ENCODE results near the gene P4HA2.
A peak's percentile ranks its signal among the peaks of the same experiment; 100 is the strongest.

The P4HA2 gene

DNA sequence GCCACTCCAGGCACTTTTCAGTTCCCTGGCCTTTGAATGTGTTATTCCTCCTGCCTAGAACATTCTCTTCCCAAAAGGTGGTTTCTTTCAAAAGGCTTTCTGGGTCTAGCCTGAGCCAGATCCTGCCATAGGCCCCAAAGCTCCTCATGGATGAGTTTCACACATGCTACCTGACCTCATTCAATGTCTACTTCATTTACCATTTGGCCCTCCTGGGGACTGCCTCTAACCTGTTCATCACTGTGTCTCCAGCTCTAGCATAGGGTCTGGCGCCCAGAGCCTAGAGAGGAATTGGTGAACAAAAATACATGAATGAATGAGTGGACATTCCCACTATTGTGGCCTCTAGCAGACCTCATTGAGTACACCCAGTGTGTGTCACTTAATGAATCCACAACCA, 5.4 kb upstream of the P4HA2 start:
- ATAC-seq: no peak
- TF ChIP-seq OSR1 (CRISPR knock-in tag; IDR thresholded peaks at IDR 0.05): no peak
- TF ChIP-seq GLIS3 (CRISPR knock-in tag; IDR thresholded peaks at IDR 0.05): no peak
- TF ChIP-seq ZFP3 (CRISPR knock-in tag; IDR thresholded peaks at IDR 0.05): no peak
- no peak for TF ChIP-seq CSDC2 (CRISPR knock-in tag; IDR thresholded peaks at IDR 0.05)
- no peak for TF ChIP-seq TCF4 (CRISPR knock-in tag; IDR thresholded peaks at IDR 0.05; ENCODE audit: borderline replicate concordance)
- TF ChIP-seq ISL1 (CRISPR knock-in tag; IDR thresholded peaks at IDR 0.05): no peak
- TF ChIP-seq PPARA (CRISPR knock-in tag; IDR thresholded peaks at IDR 0.05; ENCODE audit: borderline replicate concordance): no peak
- TF ChIP-seq ZNF565 (CRISPR knock-in tag; conservative IDR thresholded peaks at IDR 0.05; ENCODE audit: low read depth): no peak
- no peak for TF ChIP-seq TOX (CRISPR knock-in tag; IDR thresholded peaks at IDR 0.05; ENCODE audit: borderline replicate concordance)
- no peak for TF ChIP-seq ESRRG (CRISPR knock-in tag; IDR thresholded peaks at IDR 0.05)

DNA sequence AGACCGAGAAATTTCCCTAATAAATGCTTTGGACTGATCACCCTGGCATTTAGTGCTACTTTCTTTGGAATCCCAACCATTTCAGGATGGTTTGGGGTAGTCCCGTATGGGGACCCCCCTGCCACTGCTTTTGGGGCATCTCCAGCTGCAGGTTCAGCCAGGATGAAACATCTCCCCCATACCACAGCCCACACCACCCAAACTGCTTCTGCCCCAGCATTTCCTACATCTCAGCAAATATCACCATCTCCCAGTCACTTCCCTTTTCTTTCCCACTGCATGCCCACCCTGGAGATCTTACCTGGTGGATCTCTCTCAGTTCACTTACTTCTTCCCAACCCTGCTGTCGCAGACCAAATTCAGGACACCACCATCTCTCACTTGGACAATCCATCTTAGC, 4.8 kb upstream of the P4HA2 start:
- ATAC-seq: no peak
- TF ChIP-seq ZC3H10 (CRISPR knock-in tag; IDR thresholded peaks at IDR 0.05) (no peak), ZNF70 (CRISPR knock-in tag; IDR thresholded peaks at IDR 0.05) (no peak)

DNA sequence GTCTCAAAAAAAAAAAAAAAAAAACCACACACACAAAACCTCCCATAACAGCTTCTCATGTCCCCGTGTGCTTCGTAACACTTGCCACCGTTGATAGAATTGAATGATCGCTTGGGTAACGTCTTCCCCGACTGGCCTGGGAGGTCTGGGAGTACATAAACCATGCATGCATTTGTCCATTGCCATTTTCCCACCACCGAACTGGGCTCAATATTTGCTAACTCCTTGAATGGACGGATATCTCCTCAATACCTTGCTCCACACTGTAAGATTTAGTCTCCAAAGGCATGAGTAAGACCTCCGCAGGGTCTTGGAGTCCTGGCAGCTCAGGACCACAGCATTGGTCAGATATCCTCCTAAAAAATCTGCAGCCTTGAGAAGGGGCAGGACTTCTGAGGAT, 3.2 kb upstream of the P4HA2 start:
- ATAC-seq: no peak
- TF ChIP-seq CSDC2 (CRISPR knock-in tag; IDR thresholded peaks at IDR 0.05) (no peak), ARNTL (CRISPR knock-in tag; IDR thresholded peaks at IDR 0.05; ENCODE audit: borderline replicate concordance, low read depth) (no peak), TOX (CRISPR knock-in tag; IDR thresholded peaks at IDR 0.05; ENCODE audit: borderline replicate concordance) (no peak), BACH2 (CRISPR knock-in tag; IDR thresholded peaks at IDR 0.05; ENCODE audit: borderline replicate concordance) (no peak), RARB (CRISPR knock-in tag; IDR thresholded peaks at IDR 0.05) (no peak), GLIS3 (CRISPR knock-in tag; IDR thresholded peaks at IDR 0.05) (no peak), ZNF8 (CRISPR knock-in tag; IDR thresholded peaks at IDR 0.05) (no peak), PPARA (CRISPR knock-in tag; IDR thresholded peaks at IDR 0.05; ENCODE audit: borderline replicate concordance) (no peak), ESRRG (CRISPR knock-in tag; IDR thresholded peaks at IDR 0.05) (no peak), ZFP30 (CRISPR knock-in tag; IDR thresholded peaks at IDR 0.05) (no peak), OSR1 (CRISPR knock-in tag; IDR thresholded peaks at IDR 0.05) (no peak), ZNF70 (CRISPR knock-in tag; IDR thresholded peaks at IDR 0.05) (no peak), ISL1 (CRISPR knock-in tag; IDR thresholded peaks at IDR 0.05) (no peak), ZFP3 (CRISPR knock-in tag; IDR thresholded peaks at IDR 0.05) (no peak)
- TF ChIP-seq, protein P1, sequence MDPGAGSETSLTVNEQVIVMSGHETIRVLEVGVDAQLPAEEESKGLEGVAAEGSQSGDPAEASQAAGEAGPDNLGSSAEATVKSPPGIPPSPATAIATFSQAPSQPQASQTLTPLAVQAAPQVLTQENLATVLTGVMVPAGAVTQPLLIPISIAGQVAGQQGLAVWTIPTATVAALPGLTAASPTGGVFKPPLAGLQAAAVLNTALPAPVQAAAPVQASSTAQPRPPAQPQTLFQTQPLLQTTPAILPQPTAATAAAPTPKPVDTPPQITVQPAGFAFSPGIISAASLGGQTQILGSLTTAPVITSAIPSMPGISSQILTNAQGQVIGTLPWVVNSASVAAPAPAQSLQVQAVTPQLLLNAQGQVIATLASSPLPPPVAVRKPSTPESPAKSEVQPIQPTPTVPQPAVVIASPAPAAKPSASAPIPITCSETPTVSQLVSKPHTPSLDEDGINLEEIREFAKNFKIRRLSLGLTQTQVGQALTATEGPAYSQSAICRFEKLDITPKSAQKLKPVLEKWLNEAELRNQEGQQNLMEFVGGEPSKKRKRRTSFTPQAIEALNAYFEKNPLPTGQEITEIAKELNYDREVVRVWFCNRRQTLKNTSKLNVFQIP (CRISPR knock-in tag; IDR thresholded peaks at IDR 0.05; ENCODE audit: borderline replicate concordance, low read depth): no peak
- TF ChIP-seq, protein P2, sequence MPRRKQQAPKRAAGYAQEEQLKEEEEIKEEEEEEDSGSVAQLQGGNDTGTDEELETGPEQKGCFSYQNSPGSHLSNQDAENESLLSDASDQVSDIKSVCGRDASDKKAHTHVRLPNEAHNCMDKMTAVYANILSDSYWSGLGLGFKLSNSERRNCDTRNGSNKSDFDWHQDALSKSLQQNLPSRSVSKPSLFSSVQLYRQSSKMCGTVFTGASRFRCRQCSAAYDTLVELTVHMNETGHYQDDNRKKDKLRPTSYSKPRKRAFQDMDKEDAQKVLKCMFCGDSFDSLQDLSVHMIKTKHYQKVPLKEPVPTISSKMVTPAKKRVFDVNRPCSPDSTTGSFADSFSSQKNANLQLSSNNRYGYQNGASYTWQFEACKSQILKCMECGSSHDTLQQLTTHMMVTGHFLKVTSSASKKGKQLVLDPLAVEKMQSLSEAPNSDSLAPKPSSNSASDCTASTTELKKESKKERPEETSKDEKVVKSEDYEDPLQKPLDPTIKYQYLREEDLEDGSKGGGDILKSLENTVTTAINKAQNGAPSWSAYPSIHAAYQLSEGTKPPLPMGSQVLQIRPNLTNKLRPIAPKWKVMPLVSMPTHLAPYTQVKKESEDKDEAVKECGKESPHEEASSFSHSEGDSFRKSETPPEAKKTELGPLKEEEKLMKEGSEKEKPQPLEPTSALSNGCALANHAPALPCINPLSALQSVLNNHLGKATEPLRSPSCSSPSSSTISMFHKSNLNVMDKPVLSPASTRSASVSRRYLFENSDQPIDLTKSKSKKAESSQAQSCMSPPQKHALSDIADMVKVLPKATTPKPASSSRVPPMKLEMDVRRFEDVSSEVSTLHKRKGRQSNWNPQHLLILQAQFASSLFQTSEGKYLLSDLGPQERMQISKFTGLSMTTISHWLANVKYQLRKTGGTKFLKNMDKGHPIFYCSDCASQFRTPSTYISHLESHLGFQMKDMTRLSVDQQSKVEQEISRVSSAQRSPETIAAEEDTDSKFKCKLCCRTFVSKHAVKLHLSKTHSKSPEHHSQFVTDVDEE (CRISPR knock-in tag; IDR thresholded peaks at IDR 0.05): no peak

DNA sequence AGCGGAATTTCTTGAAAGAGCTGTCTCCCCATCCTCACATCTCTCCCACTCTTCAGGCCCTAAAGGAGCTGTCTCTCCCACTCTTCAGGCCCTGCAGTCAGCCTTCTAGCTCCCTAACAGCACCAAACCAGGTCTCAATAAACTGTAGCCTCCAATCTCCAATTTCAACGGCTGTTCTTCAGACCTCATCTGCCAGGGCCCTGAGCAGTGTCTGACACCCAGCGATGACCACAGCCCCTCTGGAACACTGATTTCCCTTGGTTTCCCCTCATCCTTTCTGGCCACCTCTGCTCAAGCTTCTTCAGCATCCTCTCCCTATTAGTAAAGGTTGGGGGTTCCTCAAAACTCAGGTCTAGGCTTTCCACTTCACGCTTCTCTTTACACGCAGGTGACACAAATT, 1.6 kb upstream of the P4HA2 start:
- no peak for TF ChIP-seq ZC3H10 (CRISPR knock-in tag; IDR thresholded peaks at IDR 0.05)
- ATAC-seq: no peak

DNA sequence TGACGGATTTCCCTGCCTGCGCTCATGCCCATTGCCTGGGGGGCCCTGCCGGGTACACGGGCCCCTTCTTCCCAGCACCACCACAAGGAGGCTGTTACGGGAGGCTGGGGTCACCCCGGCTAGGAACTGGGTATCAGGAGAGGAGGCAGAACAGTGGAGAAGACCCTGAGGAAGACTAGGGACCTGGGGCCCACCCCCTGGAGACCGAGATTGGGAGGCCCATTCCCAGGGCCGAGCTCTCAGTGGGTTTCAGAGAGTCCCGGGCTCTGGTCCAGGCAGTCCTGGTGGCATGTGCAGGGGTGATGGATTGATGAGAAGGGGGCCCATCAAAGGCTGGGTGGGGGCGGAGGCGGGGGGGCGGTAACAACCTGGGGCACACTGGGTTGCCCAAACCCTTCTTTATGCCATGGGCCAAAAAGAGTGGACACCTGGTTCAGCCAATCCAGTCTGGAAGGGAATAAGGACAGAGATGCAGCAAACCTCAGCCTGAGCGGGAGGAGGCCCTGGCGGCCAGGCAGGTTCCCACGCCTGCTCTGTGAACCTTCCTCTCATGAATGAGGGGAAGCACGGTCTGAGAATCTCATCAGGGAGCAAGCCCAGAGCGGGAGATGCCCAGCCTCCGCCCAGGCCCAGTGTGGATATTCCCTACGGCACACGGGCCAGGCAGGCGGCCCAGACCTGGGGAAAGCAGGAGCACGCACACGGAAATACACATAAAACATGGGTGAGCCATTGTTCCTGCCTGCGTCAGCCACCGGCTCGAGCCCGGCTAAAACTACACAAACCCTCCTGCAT, 785 bp upstream of the P4HA2 start:
- TF ChIP-seq, protein P3, sequence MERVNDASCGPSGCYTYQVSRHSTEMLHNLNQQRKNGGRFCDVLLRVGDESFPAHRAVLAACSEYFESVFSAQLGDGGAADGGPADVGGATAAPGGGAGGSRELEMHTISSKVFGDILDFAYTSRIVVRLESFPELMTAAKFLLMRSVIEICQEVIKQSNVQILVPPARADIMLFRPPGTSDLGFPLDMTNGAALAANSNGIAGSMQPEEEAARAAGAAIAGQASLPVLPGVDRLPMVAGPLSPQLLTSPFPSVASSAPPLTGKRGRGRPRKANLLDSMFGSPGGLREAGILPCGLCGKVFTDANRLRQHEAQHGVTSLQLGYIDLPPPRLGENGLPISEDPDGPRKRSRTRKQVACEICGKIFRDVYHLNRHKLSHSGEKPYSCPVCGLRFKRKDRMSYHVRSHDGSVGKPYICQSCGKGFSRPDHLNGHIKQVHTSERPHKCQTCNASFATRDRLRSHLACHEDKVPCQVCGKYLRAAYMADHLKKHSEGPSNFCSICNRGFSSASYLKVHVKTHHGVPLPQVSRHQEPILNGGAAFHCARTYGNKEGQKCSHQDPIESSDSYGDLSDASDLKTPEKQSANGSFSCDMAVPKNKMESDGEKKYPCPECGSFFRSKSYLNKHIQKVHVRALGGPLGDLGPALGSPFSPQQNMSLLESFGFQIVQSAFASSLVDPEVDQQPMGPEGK (CRISPR knock-in tag; IDR thresholded peaks at IDR 0.05; ENCODE audit: borderline replicate concordance): peak; percentile 39; the same call in 1 of the 2 replicates
- no peak for TF ChIP-seq OSR1 (CRISPR knock-in tag; IDR thresholded peaks at IDR 0.05)
- ATAC-seq: no peak

Data from SK-N-SH treated with all-trans-retinoic acid at 6 μM for 48 hours (cell line).